OCI-LY3 (cell line): ENCODE data around the gene MAML2.

Experiments
- CTCF ChIP-seq: fragments of 200-600, 300-600 bp; sonication (generic); IDR thresholded peaks from 2 replicates; pipeline ENCODE4 v1.5.1; 2014; ENCODE audit warnings: antibody characterized with exemption, low read length, low read depth
- EZH2phosphoT487 ChIP-seq: fragments of 200-600 bp; shearing (Covaris generic); IDR thresholded peaks from 2 replicates; pipeline ENCODE4 v1.6.1; 2018; ENCODE audit warnings: antibody characterized with exemption, mixed run types, low read depth

GRCh38 chr11:96137373-96137772 is 205.6 kb downstream of the MAML2 start:
- TF ChIP-seq CTCF (no peak), EZH2phosphoT487 (no peak)
